ENCODE measurements around the gene PTP4A1. TPM values are rescaled to one million over a fixed set of nuclear protein-coding genes. Genes with fewer than 3 reads are reported as not detected.

Gene PTP4A1
- total and polyA plus RNA-seq, 2 of the 13 experiments (the other 11 are each of a cell fraction or from before 2014, with no cell fraction given) = 141 to 376 TPM

- TF ChIP-seq ZNF556 (CRISPR knock-in tag; IDR thresholded peaks at IDR 0.05; ENCODE audit: borderline replicate concordance) (no peak), ETV6 (CRISPR knock-in tag; conservative IDR thresholded peaks at IDR 0.05) (no peak), MNT (IDR thresholded peaks at IDR 0.05) (no peak), ZNF382 (CRISPR knock-in tag; IDR thresholded peaks at IDR 0.05; ENCODE audit: borderline replicate concordance) (no peak), ZNF546 (CRISPR knock-in tag; conservative IDR thresholded peaks at IDR 0.05) (no peak), ZNF414 (CRISPR knock-in tag; IDR thresholded peaks at IDR 0.05) (no peak; the same call in 1 of the 2 replicates), MIER2 (CRISPR knock-in tag; IDR thresholded peaks at IDR 0.05) (0 out of 2 replicates have a peak, but pooled peaks have one; percentile 27), SUZ12 (IDR thresholded peaks at IDR 0.05; ENCODE audit: low read depth, low read length) (no peak), HNF4A (CRISPR knock-in tag; IDR thresholded peaks at IDR 0.05) (peak; percentile 3; the same call in 1 of the 2 replicates), NR2F6 (IDR thresholded peaks at IDR 0.05) (peak; percentile 1; the same call in 1 of the 2 replicates), NR2F6 (CRISPR knock-in tag; IDR thresholded peaks at IDR 0.05) (no peak), AGO2 (optimal IDR thresholded peaks at IDR 0.05; ENCODE audit: low read depth, low read length) (no peak), RFX1 (IDR thresholded peaks at IDR 0.05) (no peak), ZBTB49 (CRISPR knock-in tag; IDR thresholded peaks at IDR 0.05; ENCODE audit: borderline replicate concordance) (no peak), MED8 (CRISPR knock-in tag; IDR thresholded peaks at IDR 0.05; ENCODE audit: insufficient replicate concordance) (no peak), ZNF619 (CRISPR knock-in tag; IDR thresholded peaks at IDR 0.05) (no peak), KDM3A (CRISPR knock-in tag; IDR thresholded peaks at IDR 0.05; ENCODE audit: low read depth) (no peak), PAWR (CRISPR knock-in tag; IDR thresholded peaks at IDR 0.05; ENCODE audit: borderline replicate concordance) (no peak), ARID2 (CRISPR knock-in tag; IDR thresholded peaks at IDR 0.05; ENCODE audit: borderline replicate concordance) (no peak), ZNF784 (CRISPR knock-in tag; IDR thresholded peaks at IDR 0.05; ENCODE audit: borderline replicate concordance) (peak; percentile 75; the same call in 1 of the 2 replicates), HIVEP1 (CRISPR knock-in tag; IDR thresholded peaks at IDR 0.05) (no peak), ZBTB33 (CRISPR knock-in tag; IDR thresholded peaks at IDR 0.05) (0 out of 2 replicates have a peak, but pooled peaks have one; percentile 43), SKI (IDR thresholded peaks at IDR 0.05; ENCODE audit: partially characterized antibody) (no peak), HOXD1 (CRISPR knock-in tag; IDR thresholded peaks at IDR 0.05) (no peak)
Measured at GRCh38 chr6:63573899-63574553, 1.7 kb downstream of the PTP4A1 start (continued).
